HG02763 (cell line): ENCODE results near the gene GATA6.

ENCODE experiments used
- ATAC-seq: cut with Tn5 transposase; IDR thresholded peaks from one replicate; pipeline ENCODE4 v1.9.1; 2021; ENCODE audit warnings: mild to moderate bottlenecking, moderate library complexity; ENCODE audit not compliant: unreplicated experiment

Gene GATA6

DNA sequence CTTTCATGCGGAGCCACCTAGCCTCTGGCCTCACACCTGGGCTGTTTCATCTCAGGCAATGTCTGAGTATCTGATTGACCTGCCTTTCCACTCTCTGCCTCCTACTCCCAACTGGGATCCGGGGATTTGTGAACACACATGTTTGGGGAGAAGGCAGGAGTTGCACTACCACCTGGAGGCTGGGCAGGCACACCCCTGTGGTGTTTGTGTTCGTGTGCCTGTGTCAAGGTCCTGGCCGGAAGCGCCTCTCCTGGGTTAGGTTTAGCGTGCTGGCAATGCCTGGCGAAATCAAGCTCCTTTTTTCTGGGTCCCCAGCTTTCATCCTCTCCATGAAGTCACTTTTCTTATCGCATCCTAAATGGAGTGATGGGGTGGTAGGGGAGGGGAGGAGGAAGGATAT, 63.9 kb downstream of the GATA6 start:
- no peak for ATAC-seq

DNA sequence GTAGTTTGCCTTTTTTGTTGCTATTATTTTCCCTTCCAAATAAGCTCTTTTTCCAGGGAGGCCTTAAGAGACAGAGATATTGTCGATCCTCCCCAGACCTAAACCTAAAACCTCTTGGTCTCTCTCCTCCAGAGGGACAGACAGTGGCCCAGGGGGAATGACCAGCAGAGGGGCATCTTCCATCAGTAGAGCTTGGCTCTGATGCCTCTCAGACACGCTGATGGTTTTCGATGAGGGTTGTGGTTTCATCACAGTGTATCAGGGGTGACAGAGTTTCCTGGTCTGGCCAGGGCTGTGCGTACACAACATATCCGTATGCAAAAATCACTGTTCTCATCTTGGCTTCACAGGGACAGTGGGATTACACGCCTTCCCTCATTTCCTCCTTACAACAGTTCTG, 68.6 kb downstream of the GATA6 start:
- no peak for ATAC-seq

DNA sequence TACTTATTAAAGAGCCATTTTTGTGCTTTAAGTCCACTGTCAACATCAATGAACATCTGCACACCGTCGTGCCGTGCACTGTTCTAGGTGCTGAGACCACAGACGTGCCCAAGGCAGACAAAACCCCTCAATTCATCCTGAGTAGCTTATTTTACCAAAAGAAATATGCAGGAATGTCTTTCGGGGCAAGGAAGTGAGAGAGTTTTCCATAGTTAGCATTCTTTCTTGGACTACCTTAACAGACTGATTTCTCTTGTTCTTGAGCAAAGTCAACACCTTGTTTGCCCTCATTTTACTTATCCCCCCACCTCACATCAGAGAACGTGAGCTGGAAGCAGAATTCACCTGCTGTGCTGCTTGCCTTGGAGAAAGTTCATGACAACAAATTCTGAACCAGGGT, 69.3 kb downstream of the GATA6 start:
- ATAC-seq, result no peak

DNA sequence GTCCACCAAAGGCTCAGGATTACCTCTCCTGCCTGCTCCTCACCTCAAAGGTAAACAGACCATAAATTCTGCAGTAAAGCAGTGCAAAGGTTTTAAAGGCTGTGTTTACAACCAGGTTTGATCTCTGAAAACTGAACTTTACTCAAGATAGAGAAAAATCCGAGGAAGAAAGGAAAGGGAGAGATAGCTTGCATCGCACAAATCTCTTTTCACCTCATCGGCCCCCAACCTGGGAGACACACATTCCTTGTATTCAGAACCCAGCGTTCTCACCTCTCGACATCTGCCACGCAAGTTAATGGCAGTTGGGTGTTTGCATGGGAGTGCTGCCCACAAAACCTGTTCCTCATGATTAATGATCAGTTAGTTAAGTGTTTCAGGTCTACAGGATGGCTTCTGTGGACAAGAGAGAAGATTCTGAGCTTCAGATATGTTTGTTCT, 72.6 kb downstream of the GATA6 start:
- no peak for ATAC-seq

DNA sequence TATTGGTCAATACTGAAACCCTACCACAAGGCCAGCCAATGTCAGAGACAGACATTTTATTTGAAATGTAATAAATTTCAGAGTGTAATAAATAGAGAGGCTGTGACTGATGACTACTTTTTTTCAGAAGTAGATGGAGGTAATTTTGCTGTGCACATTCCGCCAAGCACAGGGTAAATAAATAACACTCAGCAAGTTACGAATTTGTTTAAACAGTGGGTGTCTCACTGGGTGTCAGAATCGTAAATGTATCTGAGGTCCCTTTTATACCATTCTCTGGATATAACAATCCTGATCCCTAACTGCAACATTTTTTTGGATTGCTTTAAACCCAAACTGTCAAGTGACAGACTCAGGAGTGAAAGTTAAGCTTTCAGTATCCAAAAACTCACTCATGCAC, 74.1 kb downstream of the GATA6 start:
- no peak for ATAC-seq

DNA sequence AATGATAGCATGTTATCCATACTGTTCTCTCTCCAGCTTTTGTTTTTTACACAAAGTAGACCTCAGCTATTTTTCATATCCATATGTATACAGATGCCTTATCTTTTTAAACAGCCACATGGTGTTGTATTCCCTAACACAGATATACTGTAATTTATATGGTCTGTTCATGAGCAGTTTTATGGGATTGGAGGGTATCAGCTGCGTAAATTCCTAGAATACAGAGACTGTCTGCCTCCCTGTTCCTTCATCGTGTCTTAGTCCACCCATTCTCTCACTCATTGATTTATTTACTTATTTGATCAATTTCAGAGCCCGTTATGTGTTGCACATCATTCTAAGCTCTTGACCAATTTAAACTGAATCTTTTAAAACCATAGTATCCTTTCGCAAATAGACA, 80.6 kb downstream of the GATA6 start:
- ATAC-seq, result no peak

DNA sequence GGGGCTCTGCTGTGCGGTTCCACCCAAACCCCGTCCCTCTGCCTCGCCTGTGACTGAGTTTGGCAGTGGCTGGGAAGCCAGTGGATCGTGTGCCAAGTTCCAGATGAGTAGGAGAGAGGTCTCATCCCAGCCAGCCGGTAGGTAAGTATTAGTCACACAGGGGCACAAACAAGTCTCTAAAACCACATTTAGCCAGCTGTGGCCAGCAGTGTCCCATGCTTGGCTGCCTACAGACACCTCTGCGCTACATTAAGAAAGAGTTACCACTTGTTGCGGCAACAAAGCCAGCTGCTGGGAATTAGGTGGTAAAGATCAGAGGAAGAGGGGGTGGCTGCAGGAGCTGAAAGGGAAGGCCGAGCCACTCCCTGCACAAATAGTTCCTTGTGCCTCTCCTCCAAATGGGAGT, 81.2 kb downstream of the GATA6 start:
- ATAC-seq, result no peak
